ENCODE measurements around the gene TMSB10. TPM values are rescaled to one million over a fixed set of nuclear protein-coding genes. Genes with fewer than 3 reads are reported as not detected.

Gene TMSB10
- total and polyA plus RNA-seq, 4 experiments from 2014 or later = 1,218 to 6,561 (median 3,402) TPM

DNA sequence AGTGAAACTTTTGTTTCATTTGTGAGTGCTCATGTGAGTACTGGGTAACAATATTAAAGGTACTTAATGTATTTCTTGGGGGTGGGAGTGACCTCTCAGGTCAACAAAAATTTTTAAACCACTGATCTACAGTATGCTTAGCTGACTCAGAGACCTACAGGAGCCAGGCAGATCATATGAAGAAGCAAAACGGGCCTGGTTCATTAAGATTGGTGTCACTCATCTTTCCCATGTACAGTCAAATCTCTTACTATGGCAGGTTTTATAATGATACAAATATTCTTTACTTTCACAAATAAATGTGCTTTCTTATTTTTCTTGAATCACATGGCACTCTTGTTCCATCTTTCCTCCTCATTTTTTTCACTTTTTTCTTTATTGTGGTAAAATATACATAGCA lies 7.7 kb upstream of the TMSB10 start:
- Mint-ChIP-seq H3K27me3 (no peaks in the 10 kb centered on the region), H3K4me1 (peaks cover 44 to 63% (median 54%) of the 10 kb centered on the region in 4 donors), H3K27ac (peak overlapping the region; percentile 82 to 99 (median 95)), H3K36me3 (no peaks in the 10 kb centered on the region), H3K9me3 (peaks cover 0 to 1% (median 0%) of the 10 kb centered on the region in 8 donors), H3K4me3 (peak overlapping the region in 5 of 8 donors; percentile 35 to 85 (median 73))
- Histone ChIP-seq H3K4me3 (ENCODE audit: low read length in 2 of 2) (no peak overlapping the region), H3K4me1 (ENCODE audit: insufficient read depth, low read length) (peaks cover 64% of the 10 kb centered on the region), H3K27ac (ENCODE audit: low read depth, low read length) (peak overlapping the region; percentile 6), H3K9me3 (ENCODE audit: control insufficient read depth in 1 of 2, low read length in 2 of 2) (no peaks in the 10 kb centered on the region), H3K27me3 (ENCODE audit: insufficient read depth, low read length) (no peaks in the 10 kb centered on the region), H3K36me3 (ENCODE audit: insufficient read depth, low read length) (no peaks in the 10 kb centered on the region)
- ChIA-PET POLR2A (ENCODE audit: partially characterized antibody) (interaction anchor here (1.0 to 6.9 kb wide), 10 partner anchors 8 to 157 kb away, joined by 3 to 162 read pairs (median 6); partner anchors contain the start of genes TMSB10 and TRABD2A), CTCF (ENCODE audit: partially characterized antibody) (interaction anchor here (1.4 to 16.2 kb wide), 5 partner anchors 8 to 156 kb away, joined by 6 to 267 read pairs (median 8); partner anchors contain the start of gene TRABD2A)
- intact Hi-C loops (cut with micrococcal nuclease) = loop anchor here (1.0 kb wide), 2 partner anchors 9 to 12 kb away; no protein-coding TSS in a partner anchor
- no peak for DNase-seq

DNA sequence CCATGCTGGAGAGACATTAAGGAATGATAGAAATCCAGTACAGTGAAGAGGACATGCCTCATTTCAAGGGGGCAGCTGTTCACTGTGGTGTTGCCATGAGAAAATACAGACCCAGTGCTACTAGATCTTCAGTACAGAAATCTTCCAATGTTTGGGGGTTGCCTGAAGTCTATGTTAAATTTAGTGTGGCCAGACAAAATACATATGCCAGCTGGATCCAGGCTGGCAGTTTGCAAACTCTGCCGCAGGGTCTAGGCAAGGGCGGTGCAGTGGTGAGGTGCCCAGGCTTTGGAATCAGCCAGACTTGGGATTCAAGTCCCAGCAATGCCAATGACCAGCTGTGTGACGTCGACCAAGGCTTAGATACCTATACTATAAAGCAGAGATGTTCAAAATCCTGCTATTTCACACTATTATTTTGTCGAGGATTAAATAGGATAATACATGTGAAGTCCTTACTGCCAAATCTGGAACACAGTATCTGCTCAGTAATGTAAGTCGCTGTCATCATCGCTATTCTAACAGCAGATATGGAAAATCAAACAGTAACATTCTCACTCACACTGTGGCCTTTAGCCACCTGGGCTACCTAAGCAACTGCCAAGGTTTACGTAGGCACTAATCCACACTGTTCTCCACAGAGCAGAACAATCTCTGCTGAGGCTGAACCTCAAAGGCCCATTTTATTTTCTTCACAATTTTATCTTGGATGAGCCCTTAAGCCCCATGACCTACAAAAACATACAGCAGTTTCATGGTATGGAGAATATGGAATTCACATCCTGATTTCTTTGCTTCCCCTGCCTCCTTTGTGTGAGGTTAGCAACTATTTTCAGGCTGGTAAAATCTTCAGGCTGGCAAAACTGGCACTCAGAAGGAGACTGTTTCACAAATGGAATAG lies 5.9 kb upstream of the TMSB10 start:
- Histone ChIP-seq H3K27ac (ENCODE audit: low read depth, low read length) (no peak overlapping the region), H3K36me3 (ENCODE audit: insufficient read depth, low read length) (no peaks in the 10 kb centered on the region), H3K9me3 (ENCODE audit: control insufficient read depth in 1 of 2, low read length in 2 of 2) (no peaks in the 10 kb centered on the region), H3K27me3 (ENCODE audit: insufficient read depth, low read length) (no peaks in the 10 kb centered on the region), H3K4me3 (ENCODE audit: low read length in 2 of 2) (no peak overlapping the region), H3K4me1 (ENCODE audit: insufficient read depth, low read length) (peaks cover 63% of the 10 kb centered on the region)
- no peaks in the 10 kb centered on the region for H3K36me3 Mint-ChIP-seq
- ChIA-PET POLR2A (ENCODE audit: partially characterized antibody) (interaction anchor here (1.5 to 6.9 kb wide), 6 partner anchors 6 to 70 kb away, joined by 4 to 162 read pairs (median 16); partner anchors contain the start of genes TMSB10 and TRABD2A), CTCF (ENCODE audit: partially characterized antibody) (interaction anchor here (1.6 to 16.2 kb wide), 4 partner anchors 8 to 22 kb away, joined by 8 to 267 read pairs (median 61); partner anchors contain the start of gene TRABD2A)
- peak overlapping the region in 1 of 8 donors; percentile 20 for H3K4me3 Mint-ChIP-seq
- H3K9me3 Mint-ChIP-seq = peaks cover 0 to 1% (median 0%) of the 10 kb centered on the region in 8 donors
- no peaks in the 10 kb centered on the region for H3K27me3 Mint-ChIP-seq
- no peak for DNase-seq
- intact Hi-C loops (cut with micrococcal nuclease) = no loop called here
- peak overlapping the region; percentile 46 to 97 (median 60) for H3K27ac Mint-ChIP-seq
- peaks cover 46 to 67% (median 59%) of the 10 kb centered on the region in 4 donors for H3K4me1 Mint-ChIP-seq

DNA sequence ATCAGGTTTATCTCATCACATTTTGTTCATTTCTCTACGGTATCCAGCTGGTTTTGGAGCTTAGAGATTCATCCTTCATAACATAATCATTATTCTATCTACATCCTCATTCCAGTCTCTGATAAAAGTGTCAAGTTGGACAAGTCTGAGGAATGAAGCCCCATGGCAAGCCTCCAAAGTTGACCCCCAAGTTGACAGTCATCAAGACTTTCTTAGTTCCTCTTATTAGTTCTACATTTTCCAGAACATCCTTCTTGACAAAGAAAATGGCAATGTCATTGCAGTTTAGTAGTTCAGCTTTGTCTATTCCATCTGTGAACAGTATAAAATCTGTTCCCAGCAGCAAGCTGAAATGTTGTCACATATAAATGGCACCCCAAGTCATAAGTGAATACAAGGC lies 4.5 kb upstream of the TMSB10 start:
- ChIA-PET POLR2A (ENCODE audit: partially characterized antibody) (interaction anchor here (1.7 to 4.8 kb wide), 3 partner anchors 12 to 25 kb away, joined by 6 to 39 read pairs (median 17); partner anchors contain the start of gene TRABD2A), CTCF (ENCODE audit: partially characterized antibody) (interaction anchor here (11.3 to 16.2 kb wide), 2 partner anchors 19 to 21 kb away, joined by 114 to 267 read pairs; partner anchors contain the start of gene TRABD2A)
- DNase-seq = no peak
- H3K27me3 ChIP-seq (ENCODE audit: insufficient read depth, low read length) = no peaks in the 10 kb centered on the region
- H3K36me3 Mint-ChIP-seq = peaks cover 2 to 6% of the 10 kb centered on the region in 2 donors
- peaks cover 0 to 3% (median 0%) of the 10 kb centered on the region in 8 donors for H3K9me3 Mint-ChIP-seq
- H3K36me3 ChIP-seq (ENCODE audit: insufficient read depth, low read length) = no peaks in the 10 kb centered on the region
- H3K4me1 ChIP-seq (ENCODE audit: insufficient read depth, low read length) = peaks cover 50% of the 10 kb centered on the region
- H3K9me3 ChIP-seq (ENCODE audit: control insufficient read depth in 1 of 2, low read length in 2 of 2) = no peaks in the 10 kb centered on the region
- no peak overlapping the region for H3K27ac ChIP-seq (ENCODE audit: low read depth, low read length)
- H3K4me3 ChIP-seq (ENCODE audit: low read length in 2 of 2) = no peak overlapping the region
- no peak overlapping the region for H3K4me3 Mint-ChIP-seq
- no peaks in the 10 kb centered on the region for H3K27me3 Mint-ChIP-seq
- H3K27ac Mint-ChIP-seq = peak overlapping the region in 2 of 7 donors; percentile 2 to 10
- intact Hi-C loops (cut with micrococcal nuclease) = no loop called here
- peaks cover 39 to 63% (median 49%) of the 10 kb centered on the region in 4 donors for H3K4me1 Mint-ChIP-seq

DNA sequence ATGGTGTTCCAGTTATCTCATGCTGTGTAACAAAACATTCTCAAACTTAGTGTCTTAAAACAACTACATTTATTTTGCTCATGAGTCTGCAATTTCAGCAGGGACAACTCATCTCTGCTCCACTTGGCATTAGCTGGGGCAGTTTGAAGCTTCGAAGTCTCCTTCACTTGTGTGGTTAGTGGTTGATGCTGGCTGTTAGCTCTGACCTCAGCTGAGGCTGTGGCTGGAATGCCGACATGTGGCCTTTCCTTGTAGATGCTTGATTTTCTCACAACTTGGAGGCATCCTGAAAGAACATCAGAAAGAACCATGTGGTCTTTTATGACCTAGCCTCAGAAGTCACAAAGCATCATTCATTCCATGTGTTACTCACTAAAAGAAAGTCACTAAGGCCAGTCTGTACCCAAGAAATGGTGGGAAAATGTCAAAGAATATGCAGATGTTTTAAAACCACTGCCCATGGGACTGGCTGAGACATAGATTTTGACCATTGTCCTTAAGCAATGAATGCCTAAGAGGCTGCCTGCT lies 3.8 kb upstream of the TMSB10 start:
- H3K36me3 Mint-ChIP-seq = peaks cover 9 to 13% of the 10 kb centered on the region in 2 donors
- ChIA-PET POLR2A (ENCODE audit: partially characterized antibody) (interaction anchor here (0.7 to 4.8 kb wide), 5 partner anchors 12 to 25 kb away, joined by 3 to 39 read pairs (median 3); partner anchors contain the start of gene TRABD2A), CTCF (ENCODE audit: partially characterized antibody) (interaction anchor here (11.3 to 16.2 kb wide), 2 partner anchors 20 kb away, joined by 114 to 267 read pairs; partner anchors contain the start of gene TRABD2A)
- Histone ChIP-seq H3K4me1 (ENCODE audit: insufficient read depth, low read length) (peaks cover 43% of the 10 kb centered on the region), H3K4me3 (ENCODE audit: low read length in 2 of 2) (no peak overlapping the region), H3K27me3 (ENCODE audit: insufficient read depth, low read length) (no peaks in the 10 kb centered on the region), H3K27ac (ENCODE audit: low read depth, low read length) (no peak overlapping the region), H3K36me3 (ENCODE audit: insufficient read depth, low read length) (peaks cover 6% of the 10 kb centered on the region), H3K9me3 (ENCODE audit: control insufficient read depth in 1 of 2, low read length in 2 of 2) (no peaks in the 10 kb centered on the region)
- peaks cover 0 to 3% (median 0%) of the 10 kb centered on the region in 8 donors for H3K9me3 Mint-ChIP-seq
- no peaks in the 10 kb centered on the region for H3K27me3 Mint-ChIP-seq
- peaks cover 38 to 63% (median 45%) of the 10 kb centered on the region in 4 donors for H3K4me1 Mint-ChIP-seq
- intact Hi-C loops (cut with micrococcal nuclease) = no loop called here
- DNase-seq = no peak
- H3K27ac Mint-ChIP-seq = peak overlapping the region in 4 of 7 donors; percentile 20 to 62 (median 48)
- H3K4me3 Mint-ChIP-seq = peak overlapping the region in 1 of 8 donors; percentile 34

DNA sequence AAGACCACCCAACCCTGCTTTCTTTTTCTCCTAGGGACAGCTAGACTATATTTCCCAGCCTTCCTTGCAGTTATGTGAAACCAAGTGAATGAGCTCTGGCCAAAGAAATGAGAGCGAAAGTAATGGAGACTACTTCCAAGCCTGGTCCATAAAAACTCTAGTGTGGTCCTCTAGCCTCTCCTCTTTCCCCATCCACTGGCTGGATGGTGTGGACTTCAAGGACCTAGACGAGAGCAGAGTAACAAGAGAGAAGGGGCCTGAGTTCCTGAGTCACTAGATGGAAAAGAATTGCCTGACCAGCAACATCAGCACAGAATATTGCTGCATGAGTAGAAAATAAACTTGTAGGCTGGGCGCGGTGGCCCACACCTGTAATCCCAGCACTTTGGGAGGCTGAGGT lies 2.9 kb upstream of the TMSB10 start:
- no peak for DNase-seq
- CTCF ChIA-PET (ENCODE audit: partially characterized antibody) = interaction anchor here (11.3 to 16.2 kb wide), 2 partner anchors 19 to 21 kb away, joined by 114 to 267 read pairs; partner anchors contain the start of gene TRABD2A
- H3K4me3 ChIP-seq (ENCODE audit: low read length in 2 of 2) = no peak overlapping the region
- no peaks in the 10 kb centered on the region for H3K27me3 ChIP-seq (ENCODE audit: insufficient read depth, low read length)
- peaks cover 39 to 65% (median 48%) of the 10 kb centered on the region in 4 donors for H3K4me1 Mint-ChIP-seq
- peaks cover 18 to 22% of the 10 kb centered on the region in 2 donors for H3K36me3 Mint-ChIP-seq
- no peak overlapping the region for H3K27ac ChIP-seq (ENCODE audit: low read depth, low read length)
- no peaks in the 10 kb centered on the region for H3K27me3 Mint-ChIP-seq
- POLR2A ChIA-PET (ENCODE audit: partially characterized antibody) = interaction anchor here (0.7 to 6.7 kb wide), 6 partner anchors 8 to 26 kb away, joined by 3 to 201 read pairs (median 3); partner anchors contain the start of gene TRABD2A
- H3K9me3 Mint-ChIP-seq = peaks cover 0 to 7% (median 0%) of the 10 kb centered on the region in 8 donors
- H3K4me3 Mint-ChIP-seq = peak overlapping the region in 5 of 8 donors; percentile 20 to 69 (median 52)
- intact Hi-C loops (cut with micrococcal nuclease) = no loop called here
- peaks cover 6% of the 10 kb centered on the region for H3K36me3 ChIP-seq (ENCODE audit: insufficient read depth, low read length)
- H3K4me1 ChIP-seq (ENCODE audit: insufficient read depth, low read length) = peaks cover 39% of the 10 kb centered on the region
- peak overlapping the region in 4 of 7 donors; percentile 4 to 90 (median 44) for H3K27ac Mint-ChIP-seq
- H3K9me3 ChIP-seq (ENCODE audit: control insufficient read depth in 1 of 2, low read length in 2 of 2) = no peaks in the 10 kb centered on the region

DNA sequence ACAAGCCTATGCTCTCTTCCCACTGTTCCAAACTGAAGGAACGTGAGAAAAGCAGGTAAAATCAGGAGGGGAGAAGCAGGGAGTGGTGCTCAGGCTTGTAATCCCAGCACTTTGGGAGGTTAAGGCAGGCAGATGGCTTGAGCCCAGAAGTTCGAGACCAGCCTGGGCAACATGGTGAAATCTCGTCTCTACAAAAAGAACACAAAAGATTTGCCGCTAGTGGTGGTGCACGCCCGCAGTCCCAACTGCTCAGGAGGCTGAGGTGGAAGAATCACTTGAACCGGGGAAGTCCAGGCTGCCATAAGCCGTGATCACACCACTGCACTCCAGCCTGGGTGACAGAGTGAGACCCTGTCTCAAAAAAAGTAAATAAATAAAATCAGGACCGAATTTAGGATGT lies 1.3 kb upstream of the TMSB10 start:
- DNase-seq = no peak
- H3K27me3 ChIP-seq (ENCODE audit: insufficient read depth, low read length) = no peaks in the 10 kb centered on the region
- Mint-ChIP-seq H3K4me1 (peaks cover 39 to 68% (median 49%) of the 10 kb centered on the region in 4 donors), H3K36me3 (peaks cover 21 to 29% of the 10 kb centered on the region in 2 donors), H3K27ac (peak overlapping the region in 6 of 7 donors; percentile 74 to 96 (median 93)), H3K27me3 (no peaks in the 10 kb centered on the region), H3K9me3 (peaks cover 0 to 11% (median 2%) of the 10 kb centered on the region in 8 donors), H3K4me3 (peak overlapping the region; percentile 90 to 97 (median 94))
- H3K4me3 ChIP-seq (ENCODE audit: low read length in 2 of 2) = peak overlapping the region; percentile 11 to 69
- intact Hi-C loops (cut with micrococcal nuclease) = loop anchor here (1.0 kb wide), 1 partner anchor 9 kb away; no protein-coding TSS in a partner anchor
- POLR2A ChIA-PET (ENCODE audit: partially characterized antibody) = interaction anchor here (1.2 to 6.7 kb wide), 15 partner anchors 8 to 122 kb away, joined by 3 to 221 read pairs (median 37); partner anchors contain the start of genes KCMF1 and TRABD2A
- peak overlapping the region; percentile 71 for H3K27ac ChIP-seq (ENCODE audit: low read depth, low read length)
- peaks cover 0 to 3% of the 10 kb centered on the region in 2 donors for H3K9me3 ChIP-seq (ENCODE audit: control insufficient read depth in 1 of 2, low read length in 2 of 2)
- H3K4me1 ChIP-seq (ENCODE audit: insufficient read depth, low read length) = peaks cover 39% of the 10 kb centered on the region
- H3K36me3 ChIP-seq (ENCODE audit: insufficient read depth, low read length) = peaks cover 6% of the 10 kb centered on the region
- CTCF ChIA-PET (ENCODE audit: partially characterized antibody) = interaction anchor here (1.3 to 16.2 kb wide), 4 partner anchors 16 to 22 kb away, joined by 3 to 267 read pairs (median 69); partner anchors contain the start of gene TRABD2A

All from CD4-positive, alpha-beta memory T cell (primary cell).